AG04450 (cell line): ENCODE measurements around the gene CBARP. TPM values are rescaled to one million over a fixed set of nuclear protein-coding genes. Genes with fewer than 3 reads are reported as not detected.

Experiments used
- CTCF ChIA-PET: fragments of 300-600, 350-600 bp; formaldehyde crosslinking; extraction: SDS; loops from one replicate; lab custom pipeline; 2022; ENCODE audit warnings: antibody characterized with exemption, inconsistent platforms; lab: Charles Lee
- POLR2A ChIA-PET: fragments of 350-600 bp; formaldehyde crosslinking; extraction: SDS; loops from one replicate; lab custom pipeline; 2021; ENCODE audit warnings: antibody characterized with exemption, inconsistent platforms; lab: Yijun Ruan, JAX
- DNase-seq: peaks from one replicate; pipeline ENCODE4 v3.0.0-alpha.2; 2011; ENCODE audit warnings: low read depth, low spot score
- H3K27ac ChIP-seq: one replicate; pipeline ENCODE4 v1.5.1; 2012; ENCODE audit warnings: low read depth, low read length, control low read depth
- H3K27me3 ChIP-seq: one replicate; pipeline ENCODE4 v1.6.0; 2012; ENCODE audit warnings: low read length; ENCODE audit not compliant: control insufficient read depth, insufficient read depth
- H3K4me3 ChIP-seq: 2 replicates; pipeline ENCODE4 v1.5.1; 2011; ENCODE audit warnings: mild to moderate bottlenecking, low read depth, low read length, control low read depth
- H3K9me3 ChIP-seq: 2 replicates; pipeline ENCODE4 v1.5.1; 2012; ENCODE audit warnings: low read length; ENCODE audit not compliant: control insufficient read depth, insufficient read depth
- CTCF ChIP-seq: IDR thresholded peaks from 2 replicates; pipeline ENCODE4 v1.5.1; 2011; ENCODE audit warnings: low read depth, low read length, control low read depth, inconsistent platforms
- polyA plus RNA-seq: library from polyadenylated mRNA; depleted of rRNA; stranded (reverse); fragments of >200 nt; gene quantifications from 2 replicates; pipeline ENCODE4 v1.2.3, GENCODE V29; 2011

CBARP gene
- polyA plus RNA-seq, 1 experiment = 1.1 TPM

- Histone ChIP-seq H3K27me3 (no peaks in the 10 kb centered on the region), H3K27ac (peak overlapping the region; percentile 92), H3K9me3 (no peaks in the 10 kb centered on the region; the same call in 1 of the 2 replicates), H3K4me3 (peak overlapping the region; percentile 86)
- DNase-seq = no peak
- no peak for TF ChIP-seq CTCF
- ChIA-PET POLR2A (interaction anchor here (0.7 to 7.4 kb wide), 9 partner anchors 8 to 226 kb away, joined by 3 to 241 read pairs (median 8); partner anchors contain the start of genes ATP5F1D, CIRBP, CNN2 and FAM174C), CTCF (interaction anchor here (1.4 to 1.7 kb wide), 2 partner anchors 8 to 14 kb away, joined by 10 to 11 read pairs; no protein-coding TSS in a partner anchor)
Measured at GRCh38 chr19:1252221-1252820, 14.5 kb upstream of the CBARP start.

GRCh38 chr19:1251330-1252220 lies 13.8 kb upstream of the CBARP start:
- Histone ChIP-seq H3K9me3 (no peaks in the 10 kb centered on the region; the same call in 1 of the 2 replicates), H3K4me3 (peak overlapping the region; percentile 86), H3K27ac (peak overlapping the region; percentile 92), H3K27me3 (no peaks in the 10 kb centered on the region)
- POLR2A ChIA-PET = interaction anchor here (7.4 kb wide), 1 partner anchor 15 kb away, joined by 241 read pairs; the partner anchor contains the start of gene CIRBP
- no peak for DNase-seq
- CTCF ChIA-PET = no interaction called here
- no peak for TF ChIP-seq CTCF

GRCh38 chr19:1250437-1251260 lies 12.8 kb upstream of the CBARP start:
- TF ChIP-seq CTCF = no peak
- no peak for DNase-seq
- peak overlapping the region; percentile 92 for H3K27ac ChIP-seq
- no peaks in the 10 kb centered on the region; the same call in 1 of the 2 replicates for H3K9me3 ChIP-seq
- POLR2A ChIA-PET = interaction anchor here (1.0 to 7.4 kb wide), 2 partner anchors 16 kb away, joined by 6 to 241 read pairs; partner anchors contain the start of gene CIRBP
- no peaks in the 10 kb centered on the region for H3K27me3 ChIP-seq
- CTCF ChIA-PET = no interaction called here
- peak overlapping the region; percentile 86 for H3K4me3 ChIP-seq

- no peak for DNase-seq
- Histone ChIP-seq H3K27ac (peak overlapping the region; percentile 65), H3K4me3 (peak overlapping the region; percentile 86), H3K9me3 (no peaks in the 10 kb centered on the region; the same call in 1 of the 2 replicates), H3K27me3 (no peaks in the 10 kb centered on the region)
- no peak for TF ChIP-seq CTCF
- POLR2A ChIA-PET = interaction anchor here (1.0 kb wide), 1 partner anchor 17 kb away, joined by 6 read pairs; no protein-coding TSS in a partner anchor
- CTCF ChIA-PET = no interaction called here
Measured at GRCh38 chr19:1249990-1250436, 12.2 kb upstream of the CBARP start.
